ENCODE measurements around the gene LEF1.

The LEF1 gene

DNA sequence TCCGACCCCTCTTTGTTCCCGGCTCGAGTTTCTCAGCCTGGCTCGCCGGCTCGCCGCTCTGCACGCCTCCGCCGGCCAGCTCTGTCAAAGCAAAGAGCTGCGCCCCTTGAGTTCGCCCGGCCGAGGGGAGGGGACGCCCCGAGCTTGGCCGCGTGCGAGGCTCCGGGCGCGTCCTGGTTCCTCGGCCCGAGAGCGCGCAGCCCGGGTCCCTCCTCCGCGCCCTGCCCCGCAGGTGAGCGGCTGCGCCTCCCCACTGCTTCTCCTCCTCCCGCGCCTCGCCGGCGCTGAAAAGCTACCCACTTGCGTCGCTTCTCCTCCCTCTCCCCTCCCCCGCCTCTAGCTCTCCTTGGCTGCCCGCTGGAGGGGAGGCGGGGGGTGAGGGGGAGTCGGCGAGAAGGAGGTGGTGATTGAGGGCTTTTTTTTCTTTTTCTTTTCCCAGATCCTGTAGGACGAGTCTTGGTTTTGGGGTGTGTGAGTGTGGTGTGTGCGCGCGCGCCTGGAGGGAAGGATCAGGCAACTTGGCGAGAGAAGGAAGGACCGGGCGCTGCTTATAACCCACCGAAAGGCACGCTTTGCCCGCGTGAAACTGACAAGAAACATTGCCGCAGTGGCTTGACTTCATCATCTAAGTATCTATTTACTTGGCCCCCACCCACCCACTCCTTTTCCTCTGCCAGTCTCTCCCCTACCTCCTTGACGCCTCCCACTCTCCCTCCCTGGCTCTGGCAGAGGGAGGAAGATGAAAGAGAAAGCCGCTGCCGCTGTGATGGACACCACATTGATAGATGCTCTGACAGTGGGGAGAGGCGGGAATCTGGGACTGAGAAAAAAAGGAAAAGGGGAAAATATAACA is at the start of gene LEF1:
Gene LEF1, minus strand, starts transcription at position 262 of the 853 bp plus-strand sequence. CDS start 1,165 bp downstream, outside the sequence.
- peak; percentile 67 for DNase-seq (ENCODE audit: low read depth)

DNA sequence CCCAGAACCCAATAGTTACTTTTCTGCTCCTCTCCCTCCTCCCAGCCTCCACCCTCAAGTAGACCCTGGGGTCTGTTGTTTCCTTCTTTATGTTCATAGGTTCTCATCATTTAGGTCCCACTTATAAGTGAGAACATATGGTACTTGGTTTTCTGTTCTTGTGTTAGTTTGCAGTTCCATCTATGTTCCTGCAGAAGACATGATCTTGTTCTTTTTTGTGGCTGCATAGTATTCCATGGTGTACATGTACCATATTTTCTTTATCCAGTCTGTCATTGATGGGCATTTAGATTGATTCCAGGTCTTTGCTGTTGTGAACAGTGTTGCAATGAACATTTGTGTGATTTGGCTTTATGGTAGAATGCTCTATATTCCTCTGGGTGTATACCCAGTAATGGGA is 47.8 kb upstream of the LEF1 start:
- no peak for DNase-seq (ENCODE audit: low read depth)

DNA sequence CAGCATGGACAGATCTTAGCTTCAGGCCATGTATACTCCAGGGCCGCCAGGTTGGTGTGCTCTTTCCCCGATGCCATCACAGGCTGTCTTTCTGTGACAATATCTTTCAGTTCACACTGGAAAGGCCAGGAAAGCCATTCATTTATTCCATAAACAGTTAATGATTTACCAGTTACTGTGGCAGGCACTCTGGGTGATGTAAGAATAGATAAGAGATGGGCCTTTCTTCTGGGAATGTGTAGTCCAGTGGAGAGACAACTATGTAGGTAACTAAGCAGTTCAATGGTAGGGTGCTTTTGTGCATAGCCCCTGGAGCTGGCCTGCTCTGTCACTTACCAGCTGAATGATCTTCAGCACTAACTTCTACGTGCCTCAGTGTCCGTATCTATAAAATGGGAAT is 46.3 kb upstream of the LEF1 start:
- DNase-seq (ENCODE audit: low read depth), result no peak

DNA sequence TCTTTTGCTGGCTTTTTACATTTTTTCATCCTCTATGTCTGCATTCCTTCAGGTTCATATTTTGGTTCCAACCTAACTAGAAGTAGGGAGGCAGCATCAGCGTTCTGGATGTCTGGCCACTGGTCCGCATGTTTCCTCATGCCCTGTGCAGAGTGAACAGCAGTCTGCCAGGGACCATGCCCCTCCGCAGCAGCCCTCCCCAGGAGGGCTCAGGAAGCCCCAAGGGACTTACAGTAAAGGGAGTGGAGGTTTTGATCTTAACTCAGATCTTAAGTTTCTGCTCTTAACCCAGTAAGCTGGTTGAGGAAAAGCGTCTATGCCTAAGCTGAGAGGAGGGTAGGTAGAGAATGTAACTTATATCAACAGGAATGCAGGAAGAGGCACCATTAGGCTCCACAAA is 45.0 kb upstream of the LEF1 start:
- DNase-seq (ENCODE audit: low read depth), result no peak

DNA sequence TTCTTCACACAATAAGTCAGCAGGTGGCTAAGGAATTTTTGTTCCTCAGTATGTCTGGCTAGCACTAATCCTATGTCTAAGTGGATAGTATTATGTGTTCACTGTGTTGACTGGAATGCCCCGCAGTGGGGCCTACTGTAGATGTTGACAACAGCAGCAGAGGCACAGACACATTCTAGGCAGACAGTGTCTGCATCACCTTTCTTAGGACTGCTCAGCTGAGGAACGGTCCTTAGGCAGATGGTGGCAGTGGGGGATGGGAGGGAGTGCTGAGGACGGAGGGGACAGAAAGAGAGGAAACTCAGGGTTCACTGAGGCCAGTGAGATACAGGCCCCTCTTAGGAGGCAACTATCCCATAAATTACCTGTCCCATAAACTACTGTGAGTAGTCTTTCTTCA is 44.6 kb upstream of the LEF1 start:
- no peak for DNase-seq (ENCODE audit: low read depth)

DNA sequence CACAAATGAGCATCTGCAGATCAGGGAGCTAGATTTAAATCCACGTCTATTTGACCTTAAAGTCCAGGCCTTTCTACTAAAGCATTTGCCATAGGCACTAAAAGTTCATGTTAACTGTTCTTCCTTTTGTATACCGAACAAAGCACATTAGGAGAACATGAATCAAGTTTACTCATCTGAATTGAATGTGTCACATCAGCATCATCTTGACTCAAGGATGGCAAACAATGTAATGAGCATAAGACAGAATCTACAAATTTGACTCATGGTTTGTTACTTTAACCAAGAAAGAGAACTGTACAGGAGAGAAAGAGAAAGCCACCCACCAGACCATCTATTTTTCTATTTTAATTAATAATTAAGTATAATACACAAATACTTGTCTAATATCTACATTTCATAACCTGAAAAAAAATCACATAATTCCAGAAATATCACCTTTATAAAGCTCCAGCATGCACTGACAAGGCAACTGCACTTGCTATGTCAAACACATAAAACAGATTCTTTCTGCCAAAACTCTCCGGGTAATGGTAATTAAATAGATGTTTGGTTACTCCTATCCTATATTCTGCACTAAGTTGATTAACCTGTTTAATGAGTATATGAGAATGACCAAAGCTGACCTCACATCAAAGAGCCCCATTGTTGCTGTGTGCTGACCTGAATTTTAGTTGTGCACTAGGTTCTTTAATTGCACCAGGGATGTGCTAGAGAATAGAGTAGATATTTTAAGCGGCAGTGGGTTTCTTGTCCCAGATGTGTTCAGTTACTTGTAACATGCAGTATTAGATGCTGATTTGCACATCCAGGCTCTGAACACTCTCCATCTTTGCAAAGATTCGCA is 42.5 kb upstream of the LEF1 start:
- DNase-seq (ENCODE audit: low read depth), result no peak

DNA sequence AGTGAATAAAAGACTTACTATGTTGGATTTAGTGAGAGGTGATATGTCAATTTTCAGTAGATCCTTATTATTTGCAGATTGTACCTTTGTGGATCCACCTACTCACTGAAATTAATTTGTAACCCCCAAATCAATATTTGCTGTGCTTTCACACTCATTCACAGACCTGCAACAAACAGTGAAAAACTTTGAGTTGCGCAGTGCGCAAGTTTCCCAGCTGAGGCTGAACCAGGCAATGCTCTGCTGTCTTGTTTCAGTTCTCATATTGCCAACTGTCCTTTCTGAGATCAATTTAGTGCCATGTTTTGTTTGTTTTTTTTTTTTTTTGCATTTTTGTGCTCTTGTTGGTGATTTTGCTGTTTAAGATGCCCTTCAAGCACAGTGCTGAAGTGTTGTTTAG is 40.8 kb upstream of the LEF1 start:
- DNase-seq (ENCODE audit: low read depth), result no peak

DNA sequence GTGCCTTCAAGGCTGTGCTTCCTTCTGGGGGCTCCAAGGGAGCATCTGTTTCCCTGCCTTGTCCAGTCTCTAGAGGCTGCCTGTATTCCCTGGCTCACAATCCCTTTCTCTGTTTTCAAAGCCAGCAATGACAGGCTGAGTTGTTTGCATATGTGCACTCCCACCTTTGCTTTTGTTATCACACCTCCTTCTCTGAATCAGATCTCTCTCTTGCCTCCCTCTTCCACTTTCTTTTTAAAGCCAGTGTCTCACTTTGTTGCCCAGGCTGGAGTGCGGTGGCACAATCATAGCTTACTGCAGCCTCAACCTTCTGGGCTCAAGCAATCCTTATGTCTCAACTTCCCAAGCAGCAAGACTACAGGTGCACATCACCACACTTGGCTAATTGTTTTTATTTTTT is 37.1 kb upstream of the LEF1 start:
- DNase-seq (ENCODE audit: low read depth), result no peak

DNA sequence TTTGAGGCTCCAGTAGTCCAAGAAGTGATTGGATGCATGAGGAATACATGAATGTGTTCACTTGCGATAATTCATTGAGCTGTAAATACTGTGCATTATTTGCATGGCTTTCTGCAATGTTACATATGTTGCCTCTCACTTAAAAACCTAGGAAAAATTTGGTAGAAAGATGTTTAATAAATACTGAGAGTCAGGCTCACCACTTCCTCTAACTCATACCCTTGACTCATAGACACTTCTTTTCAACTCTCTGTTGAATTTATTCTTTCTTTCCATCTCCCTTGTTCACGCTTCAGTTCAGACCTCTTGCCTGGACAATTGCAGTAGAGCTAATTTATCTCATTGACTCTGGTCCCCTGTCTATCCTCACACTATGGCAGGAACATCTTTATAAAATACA is 35.8 kb upstream of the LEF1 start:
- DNase-seq (ENCODE audit: low read depth), result no peak

DNA sequence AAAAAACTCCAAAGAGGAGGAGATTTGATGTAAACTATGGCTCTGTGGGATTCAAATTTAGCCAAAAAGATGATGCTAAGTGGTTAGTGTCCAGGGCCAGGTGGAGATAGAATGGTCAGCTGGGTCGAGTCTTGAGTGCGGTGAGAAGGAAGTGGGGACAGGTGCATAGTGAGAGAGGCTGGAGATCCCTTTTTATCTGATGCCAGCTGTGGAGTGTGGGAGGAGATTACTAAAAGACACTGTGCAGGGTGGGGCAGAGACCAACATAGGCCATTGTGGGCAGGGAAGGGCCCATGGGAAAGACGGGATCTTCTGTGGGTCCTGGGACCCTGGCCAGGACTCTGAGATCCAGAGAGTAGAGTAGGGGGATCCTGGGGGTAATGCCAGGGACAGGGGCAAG is 34.6 kb upstream of the LEF1 start:
- no peak for DNase-seq (ENCODE audit: low read depth)

DNA sequence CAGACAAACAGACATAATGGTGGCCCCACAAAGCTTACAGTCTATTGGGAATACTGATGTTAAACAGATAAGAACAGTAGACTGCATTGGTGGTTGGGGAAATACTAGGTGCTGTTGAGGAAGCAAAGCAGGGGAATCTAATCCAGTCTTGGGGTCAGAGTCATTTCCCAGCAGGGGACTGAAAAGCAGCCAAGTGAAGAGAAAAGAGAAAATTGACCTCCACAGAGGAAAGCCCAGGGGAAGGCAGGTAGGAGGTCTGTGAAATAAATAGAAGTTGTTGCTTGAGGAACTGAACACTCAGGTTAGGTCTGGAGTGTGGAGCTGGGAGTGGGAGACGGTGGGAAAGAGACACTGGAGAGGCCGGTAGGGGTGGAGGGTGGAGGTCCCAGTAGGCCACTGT is 33.0 kb upstream of the LEF1 start:
- no peak for DNase-seq (ENCODE audit: low read depth)

DNA sequence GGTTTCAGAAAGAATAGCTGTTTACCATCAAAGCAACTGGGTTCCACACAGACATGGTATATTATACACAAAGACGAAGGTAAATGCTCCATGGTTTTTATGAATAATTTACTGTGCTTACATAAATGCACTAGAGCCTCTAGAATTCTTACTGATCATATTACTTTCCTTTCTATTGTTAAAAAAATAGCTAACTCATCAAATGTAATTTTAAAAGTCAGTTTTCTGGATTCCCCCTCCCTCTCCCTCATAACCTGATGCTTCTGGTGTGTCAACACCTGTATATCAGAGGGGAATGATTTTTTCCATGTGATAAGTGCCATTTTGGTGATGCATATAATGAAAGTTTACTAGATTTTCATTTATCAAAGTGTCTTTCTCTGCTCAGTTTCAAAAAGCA is 31.1 kb upstream of the LEF1 start:
- no peak for DNase-seq (ENCODE audit: low read depth)

DNA sequence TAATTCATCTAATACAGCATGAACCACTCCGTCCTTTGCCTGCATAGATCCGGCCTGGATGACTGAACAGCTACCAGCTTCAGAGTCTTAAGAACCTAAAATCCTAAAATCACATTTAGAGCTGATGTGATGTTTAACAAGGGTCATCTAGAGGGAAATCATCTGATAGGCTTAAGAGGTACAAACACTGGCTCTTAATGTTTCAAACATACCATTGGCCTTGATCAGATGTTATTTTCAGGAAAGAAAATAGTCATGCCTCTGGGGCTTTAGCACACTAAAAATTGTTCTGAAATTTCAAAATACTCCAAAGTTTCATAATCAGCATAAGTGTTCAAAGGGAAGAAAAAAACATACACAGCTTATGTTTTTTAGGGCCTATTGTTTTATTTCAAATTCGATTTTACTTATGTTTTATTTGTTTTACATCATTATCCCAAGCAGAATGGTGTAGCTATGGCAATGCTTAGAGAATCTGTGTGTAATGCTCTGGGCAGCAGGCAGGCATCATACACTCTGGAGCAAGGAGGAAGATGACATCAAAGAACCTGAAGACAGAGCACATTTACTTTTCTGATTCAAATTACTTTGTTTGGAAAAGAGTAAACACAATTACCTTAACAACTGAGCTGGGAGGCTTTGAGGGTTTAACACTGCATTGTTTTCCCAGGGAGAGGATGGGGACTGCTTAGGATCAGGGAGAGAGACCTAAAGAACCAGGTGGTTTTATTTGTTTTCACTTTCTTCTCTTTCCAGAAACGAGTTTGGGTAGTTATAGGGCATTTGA is 25.3 kb upstream of the LEF1 start:
- no peak for DNase-seq (ENCODE audit: low read depth)

DNA sequence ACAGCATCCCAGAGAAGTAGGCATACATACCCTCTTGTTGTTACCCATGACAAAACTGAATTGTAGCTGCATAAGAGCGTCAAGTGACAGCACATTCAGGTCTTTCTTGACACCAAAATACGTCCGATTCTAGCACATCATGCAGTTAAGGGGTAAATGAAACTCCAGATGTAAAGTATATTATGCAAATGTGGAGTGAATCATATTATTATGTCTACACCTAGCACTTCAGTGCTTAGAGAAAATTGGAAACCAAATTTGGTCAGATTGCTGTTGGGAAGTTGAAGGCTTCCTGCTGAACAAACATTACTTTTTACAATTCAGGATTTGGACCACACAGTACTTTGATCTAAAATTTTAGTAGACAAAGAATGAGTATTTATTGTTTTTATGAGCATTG is 24.2 kb upstream of the LEF1 start:
- no peak for DNase-seq (ENCODE audit: low read depth)

DNA sequence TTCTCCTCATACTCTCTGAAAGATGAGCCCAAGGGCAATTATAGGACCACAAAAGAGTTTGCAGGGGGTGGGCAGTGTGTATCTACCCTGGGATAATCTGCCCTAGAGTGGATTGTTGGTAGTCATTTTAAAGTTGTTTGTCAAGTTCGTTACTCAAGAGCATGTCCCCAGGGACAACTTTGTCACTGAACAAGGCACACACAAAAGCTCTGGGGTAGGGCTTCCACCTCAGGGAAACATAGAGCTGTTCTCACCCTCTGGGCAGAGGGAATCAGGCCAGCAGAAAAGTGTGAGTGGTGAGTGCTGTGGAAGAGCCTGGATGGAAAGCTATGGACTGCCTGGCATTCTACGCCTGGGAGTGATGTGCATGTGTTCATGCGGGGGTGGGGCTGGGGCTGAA is 23.3 kb upstream of the LEF1 start:
- no peak for DNase-seq (ENCODE audit: low read depth)

DNA sequence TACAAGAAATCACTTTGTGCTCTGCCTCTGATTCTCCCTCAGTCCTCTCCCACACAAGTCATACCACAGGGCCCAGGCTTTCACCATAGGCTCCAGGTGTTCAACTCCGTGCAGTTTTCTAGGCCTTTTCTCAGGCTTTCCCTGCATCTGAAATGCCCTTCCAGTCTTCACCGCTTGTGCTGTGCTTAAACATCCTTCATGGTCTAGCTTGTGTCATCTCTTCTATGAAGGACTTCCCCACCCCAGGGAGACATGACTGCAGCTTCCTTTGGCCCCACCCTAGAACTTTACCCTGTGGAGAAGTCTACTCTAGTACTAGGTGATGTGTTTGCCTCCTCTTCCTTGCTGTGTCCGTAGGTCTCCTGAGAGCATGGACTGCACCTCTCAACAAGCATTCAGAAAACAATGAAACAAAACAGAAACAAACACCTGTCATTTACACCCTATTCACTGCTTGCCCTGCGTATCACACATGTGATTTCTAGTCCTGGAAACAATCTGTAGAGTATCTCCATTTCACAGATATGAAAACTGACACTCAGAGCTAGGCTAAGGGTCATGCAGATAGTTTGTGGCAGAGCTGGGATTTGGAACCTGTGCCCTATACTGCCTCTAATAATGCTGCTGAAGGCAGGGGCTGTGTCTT is 22.7 kb upstream of the LEF1 start:
- DNase-seq (ENCODE audit: low read depth), result no peak

DNA sequence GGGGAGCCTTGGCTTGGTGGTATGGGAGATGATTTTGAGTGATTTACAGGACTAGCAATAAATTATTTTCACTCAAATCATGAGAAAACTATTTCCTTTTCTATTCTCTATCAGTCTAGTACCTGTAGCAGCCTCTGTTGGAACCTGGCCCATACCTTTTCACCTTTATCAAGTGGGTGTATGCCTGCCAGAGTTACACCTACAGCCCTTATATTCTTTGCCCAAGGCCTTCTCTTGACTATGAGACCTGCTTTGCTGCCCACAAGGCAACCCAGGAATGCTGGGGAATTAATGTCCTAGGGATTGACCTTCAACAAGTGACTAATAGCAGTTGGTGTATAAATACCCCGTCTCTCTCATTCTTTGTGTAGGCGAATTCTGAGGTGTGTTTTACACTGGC is 20.0 kb upstream of the LEF1 start:
- no peak for DNase-seq (ENCODE audit: low read depth)

DNA sequence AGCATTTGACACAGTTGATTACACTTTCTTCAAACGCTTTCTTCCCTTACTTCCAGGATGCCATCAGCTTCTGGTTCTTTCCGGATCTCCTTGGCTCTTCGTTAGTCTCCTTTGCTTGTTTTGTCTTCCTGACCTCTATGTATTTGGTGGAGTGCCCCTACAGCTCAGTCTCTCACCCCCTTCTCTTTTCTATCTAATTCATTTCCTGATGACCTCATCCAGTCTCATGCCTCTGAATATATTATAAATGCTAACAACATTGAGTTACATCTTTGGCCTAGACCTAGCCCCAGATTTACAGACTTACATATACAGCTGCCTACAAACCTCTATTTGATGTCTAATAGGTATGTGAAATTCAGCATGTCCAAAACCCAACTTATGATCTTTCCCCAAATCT is 16.5 kb upstream of the LEF1 start:
- no peak for DNase-seq (ENCODE audit: low read depth)

DNA sequence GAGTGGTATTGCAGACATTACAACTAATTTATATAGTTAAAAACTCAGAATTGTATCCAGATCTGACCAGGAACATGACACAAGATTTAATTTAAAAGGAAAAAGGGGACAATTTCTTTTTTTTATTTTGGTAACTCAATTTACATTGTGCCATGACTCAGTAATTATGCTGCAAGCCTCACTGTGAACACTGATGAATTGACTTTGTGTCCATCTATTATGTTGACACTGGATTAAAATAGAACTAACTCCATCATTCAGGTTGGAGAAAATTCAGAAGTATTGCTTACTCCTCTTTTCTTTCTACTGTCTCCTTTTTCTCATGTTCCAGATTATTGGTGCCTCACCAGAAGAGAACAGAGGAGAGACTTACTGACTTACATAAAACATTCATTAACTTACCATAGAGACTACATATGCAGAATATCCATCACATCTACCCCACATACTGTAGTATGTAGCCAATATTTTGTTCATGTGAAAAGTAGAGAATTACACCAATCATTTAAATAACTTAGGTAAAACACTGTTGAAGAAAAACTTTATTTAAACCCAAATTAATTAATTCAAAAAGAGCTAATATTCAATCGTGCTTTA is 15.8 kb upstream of the LEF1 start:
- no peak for DNase-seq (ENCODE audit: low read depth)

DNA sequence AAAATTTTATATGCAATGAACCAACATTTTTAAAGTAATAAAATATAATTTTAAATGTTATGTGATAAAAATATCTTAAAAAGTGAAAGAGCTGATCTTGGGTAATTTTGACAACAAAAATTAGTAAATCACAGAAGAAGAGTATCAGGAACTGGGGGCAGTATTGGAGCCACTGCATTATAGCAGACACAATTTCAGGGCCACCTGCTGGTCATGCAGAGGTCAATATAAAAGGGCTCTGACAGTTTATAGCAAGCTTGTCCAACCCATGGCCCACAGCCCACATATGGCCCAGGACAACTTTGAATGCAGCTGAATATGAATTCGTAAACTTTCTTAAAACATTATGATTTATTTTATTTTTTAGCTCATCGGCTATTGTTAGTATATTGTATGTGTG is 13.0 kb upstream of the LEF1 start:
- no peak for DNase-seq (ENCODE audit: low read depth)

DNA sequence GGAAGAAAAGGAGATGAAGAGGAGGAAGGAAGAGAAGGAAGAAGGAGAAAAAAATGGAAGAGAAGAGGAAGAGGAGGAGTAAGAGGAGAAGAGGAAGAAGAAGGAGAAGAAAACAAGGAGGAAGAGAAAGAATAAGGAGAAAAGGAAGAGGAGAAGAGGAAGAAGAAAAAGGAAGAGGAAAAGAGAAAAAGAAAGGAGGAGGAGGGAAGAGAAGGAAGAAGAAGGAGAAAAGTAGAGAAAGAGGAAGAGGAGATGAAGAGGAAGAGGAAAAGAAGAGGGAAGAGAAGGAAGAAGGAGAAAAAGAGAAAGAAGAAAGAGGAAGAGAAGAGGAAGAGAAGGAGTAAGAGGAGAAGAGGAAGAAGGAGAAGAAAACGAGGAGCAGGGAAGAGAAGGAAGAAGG is 11.8 kb upstream of the LEF1 start:
- DNase-seq (ENCODE audit: low read depth), result no peak

DNA sequence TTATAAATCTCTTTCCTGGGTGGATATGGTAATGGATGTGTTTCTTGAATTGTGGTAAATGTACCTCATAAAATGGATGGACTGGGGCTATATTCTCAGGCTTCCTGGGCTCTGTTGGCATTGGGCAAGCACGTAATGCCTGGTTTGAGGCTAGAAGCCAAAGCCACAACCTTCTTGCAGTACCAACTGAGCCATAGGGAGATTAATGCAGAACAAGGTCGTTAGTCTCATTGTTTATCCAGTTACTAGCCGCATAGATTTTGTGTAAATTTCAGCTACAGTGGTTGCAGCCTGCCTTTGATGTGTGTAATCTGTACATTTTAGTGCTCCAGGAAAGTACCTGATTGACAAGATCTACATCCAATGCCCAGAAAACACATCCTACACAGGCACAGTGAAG is 7.2 kb upstream of the LEF1 start:
- DNase-seq (ENCODE audit: low read depth), result no peak

Measured in activated T-cell treated with anti-CD3 and anti-CD28 coated beads for 24 hours (primary cell).